HG02852 (cell line): ENCODE measurements around the gene TAF10.
A peak's percentile ranks its signal among the peaks of the same experiment; 100 is the strongest.

Experiments used
- ATAC-seq: cut with Tn5 transposase; IDR thresholded peaks from one replicate; pipeline ENCODE4 v1.9.1; 2021; ENCODE audit warnings: mild to moderate bottlenecking, moderate library complexity; ENCODE audit not compliant: unreplicated experiment

Gene TAF10

DNA sequence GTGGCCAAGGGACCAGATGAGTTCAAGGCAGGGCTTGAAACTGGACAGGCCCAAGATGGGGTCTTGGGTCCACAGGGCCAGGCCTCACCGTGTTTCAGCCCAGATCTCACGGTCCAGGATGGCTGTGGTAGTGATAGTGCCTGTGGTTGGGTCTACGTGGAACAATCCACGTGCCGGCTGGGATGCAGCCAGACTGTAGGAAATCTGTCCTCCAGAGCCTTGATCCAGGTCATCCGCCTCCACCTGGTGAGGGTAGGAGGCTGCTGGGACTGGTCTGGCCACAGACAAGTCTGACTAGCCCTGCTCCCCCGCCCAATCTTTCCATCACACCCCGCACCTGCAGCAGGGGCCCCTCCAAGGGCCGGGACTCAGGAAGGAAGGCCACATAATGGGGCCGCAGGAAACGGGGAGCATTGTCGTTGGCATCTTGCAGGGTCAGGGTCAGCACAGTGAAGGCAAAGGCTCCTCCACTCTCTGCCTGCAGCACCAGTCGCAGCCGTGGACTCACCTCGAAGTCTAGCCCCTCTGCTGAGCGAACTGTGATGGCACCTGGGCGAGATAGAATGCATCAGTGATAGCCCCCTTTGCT lies 13.9 kb upstream of the TAF10 start:
- ATAC-seq, result no peak

DNA sequence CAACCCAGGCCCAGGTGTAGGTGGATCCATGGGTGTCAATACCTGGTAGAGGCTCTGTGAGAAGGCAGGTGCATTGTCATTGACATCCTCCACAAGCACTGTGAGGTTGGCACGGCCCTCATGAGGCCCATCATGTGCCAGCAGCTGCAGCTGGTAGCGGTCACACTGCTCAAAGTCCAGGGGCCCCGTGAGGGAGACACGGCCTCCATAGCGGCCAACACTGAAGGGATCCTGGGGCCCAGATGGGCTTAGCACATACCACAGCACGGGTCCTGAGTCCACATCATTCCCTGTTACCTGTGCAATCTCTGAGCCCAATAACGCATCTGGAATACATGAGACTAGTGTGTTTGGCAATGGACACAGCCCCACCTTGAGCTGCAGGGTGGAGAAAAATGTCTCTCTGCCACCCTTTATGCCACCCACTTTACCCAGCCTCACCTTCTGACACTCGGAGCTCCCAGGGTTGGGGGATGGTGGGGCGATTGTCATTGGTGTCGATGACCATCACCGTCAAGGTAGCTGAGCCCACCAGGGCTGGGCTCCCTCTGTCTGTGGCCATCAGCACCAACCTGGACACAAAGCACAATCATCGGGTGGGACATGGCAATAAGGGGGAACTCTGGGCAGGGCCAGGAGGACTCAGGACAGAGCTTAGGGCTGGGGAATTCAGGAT lies 13.3 kb upstream of the TAF10 start:
- no peak for ATAC-seq

DNA sequence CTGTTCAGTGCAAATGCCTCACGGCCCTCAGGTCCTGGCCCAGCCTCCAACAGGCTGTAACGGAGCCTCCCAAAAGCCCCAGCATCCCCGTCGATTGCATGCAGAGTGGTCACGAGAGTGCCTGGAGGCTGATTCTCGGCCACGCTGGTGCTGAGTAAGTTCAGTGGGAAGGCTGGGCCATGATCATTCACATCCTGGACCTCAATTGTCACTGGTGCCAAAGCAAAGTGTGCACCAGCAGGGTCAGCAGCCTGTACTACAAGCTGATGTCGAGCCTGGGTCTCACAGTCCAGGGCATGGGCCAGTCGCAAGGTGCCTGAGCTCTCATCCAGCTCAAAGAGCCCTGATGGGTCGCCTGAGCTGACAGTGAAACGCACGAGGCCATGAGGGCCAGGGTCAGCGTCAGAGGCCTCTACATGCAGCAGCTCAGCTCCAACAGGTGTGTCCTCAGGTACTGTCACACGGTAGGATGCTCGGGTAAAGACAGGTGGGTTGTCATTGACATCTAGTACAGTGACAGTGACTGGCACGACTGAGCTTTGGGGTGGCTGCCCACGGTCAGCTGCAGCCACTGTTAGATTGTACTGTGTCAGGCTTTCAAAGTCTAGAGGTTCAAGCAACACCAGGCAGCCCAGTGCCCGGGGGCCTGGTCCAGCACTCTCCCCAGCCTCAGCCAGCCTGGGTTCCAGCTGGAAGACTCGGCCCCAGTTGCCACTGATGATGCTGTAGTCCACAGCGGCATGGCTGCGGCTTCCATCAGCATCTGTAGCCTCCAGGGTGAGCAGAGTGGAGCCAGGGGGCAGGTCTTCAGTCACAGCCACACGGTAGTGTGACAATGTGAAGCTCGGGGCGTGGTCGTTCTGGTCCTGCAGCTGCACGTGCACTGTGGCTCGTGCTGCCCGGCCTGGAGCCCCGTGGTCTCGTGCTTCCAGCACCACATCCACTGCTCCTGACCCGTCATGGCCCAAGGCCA lies 11.7 kb upstream of the TAF10 start:
- ATAC-seq, result no peak

DNA sequence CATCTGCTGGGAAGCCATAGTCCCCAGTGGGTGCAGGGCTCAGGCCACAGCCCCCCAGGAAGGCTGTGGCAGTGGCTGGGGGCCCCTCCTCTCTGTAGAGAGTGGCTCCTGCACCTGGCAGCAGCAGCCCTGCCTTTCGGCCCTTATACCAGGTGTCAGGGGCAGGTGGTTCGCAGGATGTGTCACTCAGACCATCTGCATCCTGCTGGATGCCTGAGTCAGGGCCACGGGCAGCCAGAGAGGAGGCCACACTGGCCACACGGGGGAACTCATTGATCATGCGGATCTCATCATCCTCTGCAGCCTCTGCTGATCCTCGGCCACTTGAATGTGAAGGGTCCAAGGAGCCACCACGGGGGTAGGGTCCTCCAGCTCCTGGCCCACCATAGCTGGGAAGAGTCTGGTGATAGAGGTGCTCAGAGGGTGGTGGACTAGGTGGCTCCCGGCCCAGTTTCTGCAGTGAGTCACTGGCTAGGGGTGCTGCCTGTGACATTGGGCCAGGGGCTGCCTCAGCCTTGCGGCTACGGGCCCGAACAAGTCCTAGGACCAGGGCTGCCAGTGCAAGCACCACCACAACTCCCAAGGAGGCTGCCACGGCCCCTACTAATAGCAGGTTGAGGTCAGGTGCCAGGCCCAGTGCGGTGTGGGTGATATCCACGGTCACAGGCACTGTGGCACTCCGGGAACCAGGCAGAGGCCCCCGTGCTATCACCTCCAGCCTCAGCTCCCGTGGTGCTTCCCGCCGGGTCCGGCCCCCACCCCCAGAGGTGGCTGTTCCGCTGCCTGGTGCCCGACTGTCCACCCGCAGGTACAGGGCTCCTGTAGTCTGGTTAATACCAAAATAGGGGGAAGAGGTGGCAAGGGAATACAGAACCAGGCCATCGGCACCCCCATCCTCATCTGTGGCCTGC lies 10.5 kb upstream of the TAF10 start:
- no peak for ATAC-seq

DNA sequence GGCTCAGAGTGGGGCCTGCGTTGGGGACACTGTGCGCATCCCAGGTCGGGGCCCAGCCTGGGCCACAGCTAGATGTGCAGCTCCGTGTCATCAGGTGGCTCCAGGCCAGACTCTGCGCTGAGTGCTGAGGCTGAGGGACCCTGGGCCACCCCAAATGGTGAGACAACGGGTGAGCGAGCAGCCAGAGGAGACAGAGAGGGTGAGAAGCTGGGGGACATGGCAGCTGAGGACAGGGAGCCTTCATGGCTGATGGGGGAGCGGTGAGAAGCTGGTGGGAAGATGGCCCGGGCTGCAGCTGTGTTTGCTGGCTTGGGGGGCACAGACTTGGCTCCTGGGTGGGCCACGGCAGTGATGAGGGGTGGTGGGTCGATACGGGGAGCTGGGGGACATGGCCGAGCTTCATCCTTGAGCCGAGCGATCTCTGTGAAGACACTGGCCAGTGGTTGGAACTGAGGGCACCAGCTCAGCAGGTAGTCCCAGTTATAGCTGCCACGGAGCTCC lies 9.7 kb upstream of the TAF10 start:
- no peak for ATAC-seq

DNA sequence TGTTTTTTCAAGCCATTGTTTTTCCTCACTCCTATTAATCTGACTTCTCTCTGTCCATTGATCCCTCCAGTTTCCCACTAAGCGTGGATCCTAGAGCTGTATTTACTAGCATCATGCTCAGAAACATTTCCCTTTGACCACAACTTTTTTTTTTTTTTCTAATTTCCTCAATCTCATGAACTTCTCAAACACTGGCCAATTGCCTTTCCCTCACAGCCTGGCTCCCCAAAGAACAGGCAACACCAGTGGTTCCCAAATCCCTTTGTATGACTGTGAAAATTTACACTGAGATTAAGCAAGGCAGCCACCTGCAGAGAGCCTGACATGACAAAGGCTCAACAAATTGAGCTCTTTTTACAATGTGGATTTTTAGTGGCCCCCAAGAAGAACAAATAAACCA lies 8.6 kb upstream of the TAF10 start:
- no peak for ATAC-seq

DNA sequence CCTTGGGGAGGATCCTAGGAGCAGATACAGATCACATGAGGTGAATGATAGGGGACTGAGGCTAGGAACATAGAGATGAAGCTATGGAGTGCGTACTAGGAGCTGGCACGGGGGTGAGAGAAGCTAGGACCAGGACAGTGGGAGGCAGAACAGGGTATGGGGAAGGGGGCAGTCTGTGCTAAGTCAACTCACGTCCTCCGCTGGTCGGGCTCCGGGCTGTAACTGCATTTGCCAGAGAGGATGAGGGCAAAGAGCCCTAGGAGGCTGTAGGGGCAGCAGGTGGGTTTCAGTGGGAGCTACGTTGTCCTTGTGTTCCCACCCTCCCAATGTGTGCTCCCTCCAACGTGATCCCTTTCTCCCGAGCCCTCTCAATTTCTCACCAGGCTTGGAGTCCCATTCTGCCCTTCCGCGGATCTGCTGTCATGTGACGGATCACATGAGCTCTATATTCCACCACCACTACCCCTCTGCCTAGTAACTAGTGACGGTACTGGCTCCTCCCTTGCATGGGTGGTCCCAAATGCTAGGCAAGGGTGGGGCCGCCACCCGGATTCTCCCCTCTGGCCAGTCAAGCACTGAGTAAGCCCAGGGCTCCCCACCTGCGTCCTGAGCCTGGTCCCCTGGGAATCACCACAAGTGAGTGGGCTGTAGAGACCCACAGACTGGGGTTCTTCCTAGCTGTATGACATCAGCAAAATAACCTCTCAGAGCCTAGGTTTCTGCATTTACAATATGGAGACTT lies 7.2 kb upstream of the TAF10 start, which contains the start of gene TPP1:
Gene TPP1 (minus strand): TSS at position 419 of the 742 bp plus-strand sequence. CDS start 22 bp downstream, at position 397.
- peak; percentile 98 for ATAC-seq

DNA sequence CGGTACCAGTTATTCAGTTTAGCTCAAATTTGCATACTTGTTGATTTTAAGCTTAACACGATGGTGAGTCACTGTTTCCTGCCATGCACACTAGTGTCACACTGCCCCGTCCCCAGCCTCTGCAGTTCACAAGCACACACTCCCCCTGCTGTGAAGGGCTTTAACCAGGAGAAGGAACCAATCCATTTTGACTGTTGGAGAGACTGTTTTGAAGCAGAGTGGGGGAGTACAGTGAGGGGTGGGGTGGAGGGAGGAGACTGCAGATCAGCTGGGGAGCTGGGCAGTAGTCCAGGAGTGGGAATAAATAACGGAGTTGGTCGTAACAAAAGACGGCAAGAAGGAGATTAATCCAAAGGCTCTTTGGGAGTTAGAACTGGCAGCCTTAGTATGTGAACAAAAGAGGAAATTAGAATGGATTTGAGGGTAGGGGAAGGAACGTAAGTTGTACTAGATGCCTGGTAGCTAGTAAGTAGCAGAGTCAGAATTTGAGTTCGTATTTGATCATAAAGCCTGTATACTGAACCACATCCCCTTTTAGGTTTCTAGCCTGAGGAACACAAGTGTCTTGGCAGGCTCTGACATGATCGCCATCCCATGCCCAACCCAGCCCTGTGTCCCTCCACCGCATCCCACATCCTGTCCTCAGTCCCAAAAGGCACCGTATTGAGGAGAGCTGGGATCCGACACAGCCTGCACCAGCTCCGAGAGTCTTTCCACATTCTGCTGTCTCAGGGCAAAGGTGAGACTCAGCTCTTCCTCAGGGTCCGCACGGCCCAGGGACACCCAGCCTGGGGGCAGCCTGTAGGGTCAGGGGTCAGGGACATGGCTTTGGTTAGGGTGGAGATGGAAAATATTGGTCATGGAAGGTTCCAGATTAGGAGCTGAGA lies 6.3 kb upstream of the TAF10 start:
- peak; percentile 24 for ATAC-seq

DNA sequence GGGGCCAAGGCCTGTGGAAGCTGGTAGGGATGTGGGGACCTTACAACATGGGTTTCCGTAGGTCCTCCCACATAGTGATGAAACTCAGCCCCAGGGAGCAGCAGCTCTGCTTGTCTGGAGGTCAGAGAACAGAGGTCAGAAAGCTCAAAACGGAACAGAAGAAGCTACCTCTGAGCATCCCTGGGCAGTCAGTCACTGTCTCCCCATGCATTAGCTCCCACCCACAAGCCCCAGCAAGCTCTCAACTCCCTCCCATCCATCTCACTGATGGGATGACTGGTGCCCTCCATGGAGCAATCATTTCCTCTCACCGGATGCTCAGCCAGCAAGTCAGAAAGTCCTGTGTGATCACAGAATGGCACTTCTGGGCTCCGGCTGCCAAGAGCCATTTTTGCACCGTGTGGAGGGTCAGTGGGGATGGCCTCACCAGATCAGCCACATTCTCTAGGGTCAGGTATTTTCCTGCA lies 5.3 kb upstream of the TAF10 start:
- ATAC-seq, result no peak

DNA sequence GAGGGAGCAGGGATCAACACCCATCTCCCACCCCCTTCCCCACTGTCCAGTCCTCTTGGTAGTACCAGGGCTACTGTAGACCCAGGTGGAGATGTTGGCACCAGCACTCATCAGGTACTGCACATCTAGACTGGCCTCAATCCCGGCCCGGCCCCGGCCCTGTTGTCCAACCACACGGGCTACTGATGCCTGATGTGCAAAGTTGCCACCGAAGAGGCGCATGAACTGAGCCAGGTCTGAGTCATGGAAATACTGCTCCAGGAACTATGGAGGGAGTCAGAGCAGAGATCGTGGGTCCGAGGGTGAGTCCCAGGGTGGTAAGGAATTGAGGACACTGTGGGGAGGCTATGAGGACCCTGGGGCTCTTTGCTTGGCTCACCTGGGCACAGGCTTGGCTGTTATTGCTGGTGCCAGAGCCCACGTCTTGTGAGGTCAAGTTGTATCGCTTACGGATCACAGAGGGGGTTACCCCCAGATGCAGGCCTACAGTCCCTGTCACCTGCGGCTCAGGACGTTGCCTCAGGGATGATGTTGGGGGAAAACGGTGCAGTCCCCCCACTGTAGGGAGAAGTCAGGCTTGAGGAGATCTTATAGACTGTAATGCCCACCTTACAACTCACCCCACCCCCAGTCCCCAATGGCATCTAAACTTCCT lies 4.7 kb upstream of the TAF10 start:
- no peak for ATAC-seq

DNA sequence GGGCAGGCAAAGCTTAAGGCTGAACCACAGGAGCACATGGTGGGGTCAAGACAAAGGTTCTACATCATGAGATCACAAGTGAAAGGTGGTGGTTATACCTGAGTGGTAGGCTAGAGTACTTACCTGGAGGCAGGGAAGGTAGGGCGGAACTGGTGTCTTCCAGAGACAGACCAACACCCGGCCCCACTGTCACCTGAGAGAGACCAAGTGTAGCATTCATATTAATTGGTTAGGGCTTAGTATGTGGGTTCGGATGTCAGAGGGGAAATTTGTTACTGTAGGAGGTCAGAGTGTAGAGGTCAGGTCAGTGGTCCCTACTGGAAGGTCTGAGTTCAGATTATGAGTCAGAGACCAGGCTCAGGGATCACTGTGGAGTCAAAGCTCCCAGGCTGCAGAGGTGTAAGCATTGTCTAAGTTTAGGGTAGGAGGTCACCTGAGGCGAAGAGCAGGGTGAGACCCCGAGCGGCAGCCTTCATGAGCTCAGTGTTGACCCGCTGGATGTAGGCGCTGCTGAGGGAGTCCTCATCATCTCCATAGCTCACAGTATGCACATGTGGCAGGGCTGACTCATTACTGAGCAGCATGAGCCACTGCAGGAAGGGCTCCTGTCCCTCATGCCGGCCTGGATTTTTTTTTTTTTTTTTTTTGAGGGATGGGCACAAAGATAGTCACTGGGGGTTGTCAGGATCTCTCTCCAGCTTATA lies 4.0 kb upstream of the TAF10 start:
- ATAC-seq, result no peak

DNA sequence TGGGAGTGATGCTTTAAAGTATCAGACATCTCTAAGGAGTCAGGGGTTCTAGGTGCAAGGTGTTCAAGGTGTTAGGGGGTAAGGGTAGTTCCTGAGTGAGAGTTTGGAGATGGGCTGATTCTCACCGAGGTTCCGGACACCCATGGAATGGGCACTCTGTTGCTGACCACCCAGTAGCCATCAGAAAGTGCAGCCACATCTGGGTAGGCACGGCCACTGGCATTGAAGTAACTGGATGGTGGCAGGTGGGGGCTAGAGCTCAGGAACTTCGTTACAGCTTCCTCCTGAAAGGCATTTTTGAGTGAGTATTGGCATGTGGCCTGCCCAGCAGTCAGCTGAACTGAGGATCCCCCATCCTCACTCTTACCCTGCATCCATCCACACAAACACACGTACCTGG lies 3.0 kb upstream of the TAF10 start:
- no peak for ATAC-seq

DNA sequence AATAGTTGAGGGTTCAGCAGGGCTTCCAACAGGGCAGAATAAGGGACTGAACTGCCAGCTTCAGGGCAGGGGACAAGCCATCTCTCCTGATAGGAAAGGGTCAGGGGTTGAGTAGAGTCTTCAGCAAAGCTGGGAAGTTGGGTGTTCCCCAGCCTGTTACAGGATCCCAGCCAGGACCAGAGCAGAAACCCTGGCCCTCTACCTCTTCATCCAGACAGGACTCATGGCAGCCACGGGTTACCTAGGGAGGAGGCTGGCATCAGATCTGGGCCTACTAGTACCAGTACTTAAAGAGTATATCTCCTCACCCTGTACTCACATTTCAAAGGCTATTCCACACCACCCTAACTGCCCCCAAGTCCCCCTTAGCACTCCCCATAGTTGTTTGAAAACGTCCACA lies 2.4 kb upstream of the TAF10 start:
- no peak for ATAC-seq

DNA sequence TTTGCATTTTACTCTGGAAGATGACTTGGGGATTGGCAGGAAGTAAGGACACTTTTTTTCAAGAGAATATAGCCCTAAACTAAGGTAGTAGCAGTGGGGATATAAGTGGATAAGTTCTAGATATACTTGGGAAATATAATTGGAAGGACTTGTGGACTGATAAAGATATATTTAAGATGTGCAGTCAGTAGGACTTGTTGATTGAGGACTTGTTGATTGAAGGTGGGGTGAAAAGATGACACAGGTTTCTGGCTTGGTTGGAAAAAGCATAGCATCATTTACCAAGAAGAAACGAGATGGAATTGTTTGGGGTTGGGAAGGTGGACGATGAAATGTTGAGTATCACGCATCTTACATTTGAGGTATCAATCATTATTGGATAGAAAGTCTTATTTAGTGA lies 1.5 kb upstream of the TAF10 start:
- ATAC-seq, result no peak

DNA sequence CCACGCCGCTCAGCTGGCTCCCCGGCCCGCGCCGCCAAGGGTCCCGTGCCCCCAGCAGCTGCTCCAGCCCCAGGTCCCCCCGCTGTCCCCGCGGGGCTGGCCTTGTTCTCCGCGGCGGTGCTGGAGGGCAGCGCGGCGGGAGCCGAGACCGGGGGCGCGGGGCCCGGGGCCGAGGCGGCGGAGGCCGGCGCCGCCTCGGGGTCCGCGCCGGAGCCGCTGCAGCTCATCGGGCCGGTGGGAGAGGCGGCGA lies 128 bp downstream of the TAF10 start:
- peak; percentile 10 for ATAC-seq

DNA sequence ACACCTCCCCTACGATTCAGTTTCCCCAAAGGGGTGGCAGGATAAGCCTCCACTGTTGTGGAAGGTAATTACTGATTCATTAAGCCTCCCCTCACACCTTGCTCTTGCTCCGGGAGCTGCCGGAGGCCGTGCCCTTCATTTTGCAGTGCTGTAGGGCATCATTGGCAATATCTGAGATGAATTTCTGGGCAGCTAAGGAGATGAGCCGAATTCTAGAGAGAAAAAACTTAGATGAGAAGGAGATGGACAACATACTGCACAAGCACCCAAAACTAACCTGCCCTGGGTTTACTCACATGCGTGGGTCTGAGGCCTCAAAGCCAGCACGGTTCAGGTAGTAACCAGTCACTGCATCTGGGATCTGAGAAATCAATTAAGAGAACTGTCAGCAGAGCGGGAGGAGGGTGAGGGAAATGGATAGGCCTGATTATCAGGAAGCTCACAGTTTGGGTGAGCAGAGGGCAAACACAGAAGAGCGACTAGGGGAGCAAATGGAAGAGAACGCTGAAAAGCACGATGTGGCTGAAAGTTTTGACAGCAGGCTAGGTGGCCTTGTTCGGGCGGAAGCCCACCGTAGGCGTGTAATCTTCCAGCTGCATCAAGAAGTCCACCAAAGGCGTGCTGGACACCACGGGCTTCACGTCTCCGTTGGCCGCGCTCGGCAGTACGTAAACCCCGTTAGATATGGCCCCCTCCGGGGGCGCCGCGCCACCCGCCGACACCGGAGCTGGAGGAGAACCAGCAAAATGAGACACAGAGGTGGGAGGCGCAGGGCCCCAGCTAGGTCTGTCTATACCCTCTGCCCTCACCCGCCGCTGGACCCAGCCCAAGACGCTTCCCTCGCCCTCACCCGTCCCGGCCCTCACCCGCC lies 689 bp downstream of the TAF10 start:
- ATAC-seq, result no peak

DNA sequence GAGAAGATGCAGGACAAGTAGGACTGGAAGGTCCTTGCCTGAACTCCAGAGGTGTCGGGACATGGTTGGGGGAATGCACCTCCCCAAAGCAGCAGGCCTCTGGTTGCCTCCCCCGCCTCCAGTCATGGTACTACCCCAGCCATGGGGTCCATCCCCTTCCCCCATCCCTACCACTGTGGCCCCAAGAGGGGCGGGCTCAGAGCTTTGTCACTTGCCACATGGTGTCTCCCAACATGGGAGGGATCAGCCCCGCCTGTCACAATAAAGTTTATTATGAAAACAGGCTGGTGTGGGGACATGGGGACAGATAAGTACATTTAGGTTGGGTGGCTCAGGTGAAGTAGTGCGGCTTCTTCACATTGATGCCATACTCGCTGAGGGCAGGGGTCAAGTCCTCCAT lies 1.4 kb downstream of the TAF10 start:
- ATAC-seq, result no peak
